H4 (cell line): ENCODE data around the gene AGPAT4. TPM values are rescaled to one million over a fixed set of nuclear protein-coding genes. Genes with fewer than 3 reads are reported as not detected.
"Not testable (repeated sequence)": the region's sequence is repeated elsewhere in the genome, so short reads cannot be mapped to it uniquely, and the experiment has no call there.

ENCODE experiments used
- DNase-seq: peaks from one replicate; pipeline ENCODE4 v3.0.0-alpha.2; 2015; ENCODE audit warnings: low spot score
- total RNA-seq: library from RNA; depleted of rRNA; stranded (reverse); fragments of >200 nt; shearing (Covaris generic); gene quantifications from 2 replicates; pipeline ENCODE4 v1.2.3, GENCODE V29; 2014

Gene AGPAT4
- total RNA-seq, 1 experiment from 2014 or later, result 3.9 TPM

GRCh38 chr6:161227004-161227960 lies 46.6 kb downstream of the AGPAT4 start:
- DNase-seq, result no peak

DNA sequence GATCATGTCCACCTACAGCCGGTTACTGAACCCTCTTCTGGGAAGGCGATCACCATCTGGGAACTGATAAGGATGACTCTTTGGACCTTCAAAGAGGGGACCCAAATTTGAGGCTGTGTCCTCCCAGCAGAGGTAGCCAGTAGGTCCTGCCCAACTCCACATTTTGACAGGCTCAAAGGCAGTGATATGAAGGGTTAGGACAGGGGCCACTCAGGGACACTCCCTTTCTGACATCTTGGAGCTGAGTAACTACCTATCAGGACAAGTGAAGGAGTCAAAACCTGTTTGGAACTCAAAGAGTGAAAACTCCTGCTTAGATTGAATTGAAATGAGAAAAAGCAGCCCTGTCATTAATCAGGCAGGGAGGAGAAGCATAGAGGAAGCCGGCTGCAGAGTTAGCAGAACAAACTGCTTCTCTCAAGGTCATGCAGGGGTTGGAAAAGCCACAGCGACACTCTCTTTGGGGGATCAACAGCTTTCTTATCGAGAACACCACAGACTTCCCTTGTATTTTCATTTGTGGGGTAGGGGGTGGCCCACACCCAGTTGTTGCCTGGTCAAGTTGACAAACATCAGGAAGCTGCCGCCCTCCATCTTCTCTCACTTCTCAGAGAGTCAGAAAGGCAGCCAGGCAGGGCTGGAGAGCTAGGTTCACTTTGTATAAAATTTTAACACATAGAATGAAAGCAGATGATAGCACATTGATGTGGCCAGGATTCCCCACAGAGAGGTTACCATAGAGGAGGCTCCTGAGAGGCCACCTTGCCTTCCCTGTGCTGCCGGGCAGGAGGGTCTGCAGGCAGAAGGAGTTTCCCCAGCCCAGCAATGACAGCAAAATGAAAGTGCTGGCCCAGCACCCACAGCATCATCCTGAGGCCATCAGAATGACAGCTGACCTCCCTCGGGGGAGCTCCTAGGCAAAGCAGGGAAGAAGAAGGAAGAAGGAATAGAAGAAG lies 47.6 kb downstream of the AGPAT4 start:
- DNase-seq, result no peak

GRCh38 chr6:161225681-161226008 lies 48.2 kb downstream of the AGPAT4 start:
- DNase-seq, result no peak

GRCh38 chr6:161224951-161225680 lies 48.7 kb downstream of the AGPAT4 start:
- not testable (repeated sequence) for DNase-seq

DNA sequence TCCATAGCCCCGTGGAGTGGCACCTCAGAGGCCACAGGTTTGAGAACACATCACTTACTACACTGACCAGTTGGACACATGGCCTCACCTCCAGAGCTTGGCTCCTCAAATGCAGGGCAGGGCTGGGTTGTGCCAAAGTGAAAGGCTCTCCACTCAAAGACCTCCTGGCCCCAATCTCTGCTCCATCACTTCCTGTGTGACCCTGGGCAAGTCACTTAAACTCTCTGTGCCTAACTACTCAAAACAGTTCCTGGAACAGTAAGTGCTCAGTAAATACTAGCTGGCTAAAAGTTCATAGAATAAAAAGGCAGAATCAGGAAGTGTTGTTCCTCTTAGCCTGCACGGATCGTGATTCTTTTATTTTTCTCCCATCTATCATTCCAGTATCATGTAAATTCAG lies 50.2 kb downstream of the AGPAT4 start:
- no peak for DNase-seq

DNA sequence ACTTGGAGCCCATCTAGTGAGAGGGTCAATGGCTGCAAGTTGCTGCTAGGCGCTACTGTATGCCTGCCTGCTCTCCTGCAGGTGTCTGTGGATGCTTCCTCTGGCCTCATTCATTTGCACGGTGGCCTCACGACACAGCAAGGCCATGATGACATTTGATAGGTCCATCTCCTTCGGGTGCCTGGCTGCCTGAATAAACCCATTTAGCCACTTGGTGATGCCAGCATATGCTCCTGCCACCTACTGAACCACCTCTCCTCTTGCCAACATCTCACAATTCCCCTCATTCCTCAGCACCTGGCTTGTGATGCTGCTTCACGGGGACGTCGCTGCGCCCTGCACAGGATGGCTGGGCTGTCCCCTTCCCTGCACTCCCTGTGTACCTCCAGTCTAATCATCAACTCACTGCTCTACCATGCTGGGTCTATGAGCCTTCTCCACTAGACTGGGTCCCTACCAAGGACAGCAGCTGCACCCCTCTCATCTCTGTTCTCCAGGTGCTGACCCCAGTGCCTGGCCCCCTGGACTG lies 51.1 kb downstream of the AGPAT4 start:
- DNase-seq, result no peak

- no peak for DNase-seq
Observed at GRCh38 chr6:161220346-161220745, 53.5 kb downstream of the AGPAT4 start.

GRCh38 chr6:161219680-161220079 lies 54.2 kb downstream of the AGPAT4 start:
- DNase-seq, result no peak

- no peak for DNase-seq
Observed at GRCh38 chr6:161218222-161218621, 55.6 kb downstream of the AGPAT4 start.

- DNase-seq, result no peak
Observed at GRCh38 chr6:161217628-161218027, 56.2 kb downstream of the AGPAT4 start.

DNA sequence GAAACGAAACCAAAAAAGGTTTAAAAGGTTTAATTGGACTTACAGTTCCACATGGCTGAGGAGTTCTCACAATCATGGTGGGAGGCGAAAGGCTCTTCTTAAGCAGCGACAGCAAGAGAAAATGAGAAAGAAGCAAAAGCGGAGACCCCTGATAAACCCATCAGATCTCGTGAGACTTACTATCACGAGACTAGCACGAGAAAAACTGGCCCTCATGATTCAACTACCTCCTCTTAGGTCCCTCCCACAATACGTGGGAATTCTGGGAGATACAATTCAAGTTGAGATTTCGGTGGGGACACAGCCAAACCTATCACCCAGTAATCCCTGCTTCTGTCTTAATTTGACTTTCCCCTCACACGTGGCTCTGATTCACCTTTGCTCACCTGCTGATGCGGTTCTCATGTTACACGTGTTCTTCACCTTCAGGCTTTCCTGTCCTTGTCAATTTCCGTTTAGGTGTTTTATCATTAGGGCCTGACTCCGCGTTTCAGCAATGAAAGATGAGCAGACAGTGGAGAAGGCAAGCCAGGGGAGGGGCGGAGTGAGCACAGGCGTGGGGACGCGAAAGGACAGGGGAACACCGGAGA lies 57.1 kb downstream of the AGPAT4 start:
- no peak for DNase-seq

DNA sequence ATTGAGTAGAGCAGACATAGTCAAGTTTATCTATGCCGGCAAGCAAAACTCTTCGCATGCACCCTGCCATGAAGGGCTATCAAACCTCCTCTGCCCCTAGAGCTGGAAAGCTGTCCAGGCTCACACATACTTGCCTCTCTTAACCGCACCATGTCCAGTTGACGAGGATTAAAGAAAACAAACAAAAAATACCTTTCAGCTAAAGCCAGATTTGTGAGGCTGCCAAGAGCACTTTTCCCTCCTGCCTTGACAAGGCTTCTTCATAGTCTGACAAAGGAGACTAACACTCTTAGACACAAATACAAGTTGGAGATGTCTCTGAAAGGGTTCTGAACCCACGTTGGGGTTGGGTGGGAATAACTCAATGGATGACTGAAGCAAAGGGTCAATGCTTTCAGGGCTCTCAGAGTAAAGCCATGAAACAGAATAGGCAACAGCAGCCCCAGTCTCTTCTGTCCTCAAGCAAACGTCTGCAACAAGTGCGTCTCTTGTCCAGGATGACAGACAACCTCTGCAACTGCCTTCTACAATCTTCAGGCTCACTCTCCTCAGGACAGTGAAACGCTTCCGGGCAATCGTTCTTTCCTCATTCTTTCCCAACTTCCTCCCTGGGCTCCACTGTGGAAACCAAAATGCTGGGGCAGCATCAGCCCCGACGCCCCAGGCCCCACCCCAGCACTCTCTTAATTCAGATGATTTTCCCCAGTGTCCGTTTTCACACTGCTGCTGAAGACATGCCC lies 57.8 kb downstream of the AGPAT4 start:
- no peak for DNase-seq

GRCh38 chr6:161215193-161215592 lies 58.7 kb downstream of the AGPAT4 start:
- DNase-seq, result peak; percentile 74

DNA sequence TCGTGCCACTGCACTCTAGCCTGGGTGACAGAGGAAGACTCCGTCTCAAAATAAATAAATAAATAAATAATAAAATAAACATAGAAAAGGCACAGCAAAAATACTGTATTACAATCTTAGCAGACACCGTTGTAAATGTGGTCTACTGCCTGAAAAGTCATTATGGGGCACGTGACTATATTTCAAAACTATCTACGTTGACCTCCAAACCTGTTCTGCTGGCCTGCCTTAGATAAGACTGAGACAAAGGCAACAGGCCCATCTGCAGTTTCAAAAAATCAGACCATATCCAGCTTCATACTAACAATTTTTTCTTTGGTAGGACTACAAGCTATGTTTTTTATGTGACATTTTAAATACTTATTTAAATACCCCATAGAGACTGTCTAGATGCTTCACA lies 59.1 kb downstream of the AGPAT4 start:
- DNase-seq, result no peak

DNA sequence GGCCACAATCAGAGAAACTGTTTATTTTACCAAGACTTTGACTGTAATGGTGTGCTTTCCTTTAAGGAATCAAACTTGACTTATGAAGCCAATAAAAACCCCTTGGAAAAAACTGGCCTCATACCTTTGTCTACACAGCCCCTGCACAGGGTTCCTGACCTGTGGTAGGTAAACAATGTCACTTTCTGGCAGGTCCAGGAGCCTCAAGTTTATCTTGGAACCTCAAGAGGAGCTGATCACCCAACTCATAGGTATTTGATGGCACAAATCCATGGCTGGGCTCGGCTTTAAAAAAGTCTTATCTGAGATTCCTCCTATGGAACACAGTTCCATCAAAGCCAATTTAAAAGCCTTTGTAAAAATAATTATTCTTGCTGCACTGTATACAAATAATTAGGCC lies 61.0 kb downstream of the AGPAT4 start:
- no peak for DNase-seq

DNA sequence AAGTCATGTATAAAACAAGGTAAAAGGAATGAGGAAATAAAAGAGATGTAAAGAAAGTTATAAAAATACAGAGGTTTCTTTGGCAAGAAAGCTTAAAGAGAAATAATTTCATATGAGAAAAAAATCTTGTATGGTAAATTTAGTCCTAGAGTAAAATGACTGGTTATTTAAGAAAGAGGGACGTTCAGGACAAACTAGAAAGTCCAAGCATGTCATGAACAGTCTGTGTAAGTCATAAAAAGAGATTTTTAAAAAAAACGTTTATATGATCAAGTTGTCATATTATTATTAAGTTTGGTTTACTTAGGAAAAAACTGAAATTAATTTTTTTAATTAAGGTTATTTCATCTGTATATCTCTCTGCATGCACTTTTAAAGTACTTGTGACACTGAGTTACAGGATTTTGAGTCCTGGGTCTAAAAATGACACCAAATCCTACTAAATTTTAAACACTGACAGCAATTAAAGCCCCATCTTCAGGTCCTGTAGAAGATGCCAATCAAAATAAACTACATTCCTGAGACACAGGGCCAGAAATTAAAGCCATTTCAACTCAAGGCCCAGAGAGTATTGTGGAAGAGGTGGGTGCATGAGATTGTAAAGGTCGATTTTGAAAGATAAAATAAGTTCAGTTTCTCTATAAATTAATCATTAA lies 62.4 kb downstream of the AGPAT4 start:
- no peak for DNase-seq

DNA sequence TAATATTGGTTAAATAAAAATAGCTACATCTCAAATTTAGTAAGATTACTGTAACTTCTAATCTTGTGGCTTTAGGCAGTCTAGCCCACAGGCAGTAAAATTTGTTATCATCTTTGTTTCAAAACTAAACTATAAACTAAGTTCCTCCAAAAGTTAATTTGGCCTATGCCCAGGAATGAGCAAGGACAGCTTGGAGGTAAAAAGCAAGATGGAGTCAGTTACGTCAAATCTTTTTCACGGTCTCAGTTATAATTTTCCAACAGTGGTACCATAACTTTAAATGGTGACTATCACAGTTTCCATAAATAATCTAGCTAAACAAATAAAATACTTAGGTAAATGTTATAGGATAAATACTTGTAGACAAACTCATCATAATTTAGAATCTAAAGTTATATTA lies 63.0 kb downstream of the AGPAT4 start:
- DNase-seq, result no peak

DNA sequence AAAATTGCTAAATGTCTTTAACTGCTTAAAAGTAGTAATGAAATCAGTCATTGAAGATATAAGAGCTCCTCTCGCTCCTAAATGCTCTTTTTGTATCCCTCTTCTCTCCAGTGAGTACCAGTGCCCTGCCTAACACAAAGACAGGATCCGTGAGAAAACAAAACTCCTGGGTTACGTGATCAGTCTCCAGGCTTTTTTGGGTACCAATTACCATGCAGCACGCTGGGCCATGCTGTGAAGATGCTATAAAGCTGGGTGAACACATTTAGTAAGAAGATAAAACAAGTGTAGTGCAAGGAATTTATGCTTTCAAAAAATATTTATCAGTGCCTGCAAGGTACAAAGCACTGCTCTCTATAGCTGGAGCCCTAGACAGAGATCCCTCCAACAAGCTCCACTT lies 66.7 kb downstream of the AGPAT4 start:
- no peak for DNase-seq

- DNase-seq, result no peak
Observed at GRCh38 chr6:161204866-161205557, 68.8 kb downstream of the AGPAT4 start.
